IMR-90 (cell line): ENCODE measurements around the gene SLC25A6. TPM values are rescaled to one million over a fixed set of nuclear protein-coding genes. Genes with fewer than 3 reads are reported as not detected.

ENCODE experiments used
- ATAC-seq: fragments of 200-7000 bp; cut with Tn5 transposase; 2 replicates; pipeline ENCODE4 v1.9.1; 2020; ENCODE audit warnings: low read depth, mild to moderate bottlenecking, moderate library complexity
- BruUV-seq: library from RNA; stranded (reverse); fragments of 400-500 nt; replicated peaks from 2 replicates; lab custom pipeline; 2021; lab: Mats Ljungman, UMichigan
- CTCF ChIA-PET: fragments of 300-600 bp; formaldehyde crosslinking; extraction: SDS; loops from one replicate; lab custom pipeline; 2021; ENCODE audit warnings: antibody characterized with exemption; lab: Yijun Ruan, JAX
- POLR2A ChIA-PET: fragments of 300-600 bp; sonication (Branson Sonifier 250); formaldehyde crosslinking; loops from one replicate; lab custom pipeline; 2022; ENCODE audit warnings: antibody characterized with exemption; ENCODE audit not compliant: unreplicated experiment; lab: Charles Lee
- DNase-seq: peaks from one replicate; pipeline ENCODE4 v3.0.0; 2013
- H2AFZ ChIP-seq: replicated peaks from 2 replicates; pipeline ENCODE3; 2013; ENCODE audit warnings: low read length, mild to moderate bottlenecking; ENCODE audit not compliant: poor library complexity
- H2AK5ac ChIP-seq: 2 replicates; pipeline ENCODE4 v1.6.1; 2013; ENCODE audit warnings: low read depth, low read length, inconsistent platforms
- H2AK9ac ChIP-seq: replicated peaks from 2 replicates; pipeline ENCODE3; 2013; ENCODE audit warnings: mild to moderate bottlenecking, low read depth, low read length, moderate library complexity; ENCODE audit not compliant: poor library complexity
- H2BK120ac ChIP-seq: 2 replicates; pipeline ENCODE4 v1.6.1; 2013; ENCODE audit warnings: low read depth, low read length, inconsistent platforms
- H2BK15ac ChIP-seq: 3 replicates; pipeline ENCODE4 v1.6.1; 2013; ENCODE audit warnings: low read depth, low read length, inconsistent platforms
- H2BK20ac ChIP-seq: 2 replicates; pipeline ENCODE4 v1.6.1; 2013; ENCODE audit warnings: low read depth, mild to moderate bottlenecking, inconsistent platforms, low read length, moderate library complexity
- H2BK5ac ChIP-seq: 2 replicates; pipeline ENCODE4 v1.6.1; 2013; ENCODE audit warnings: mild to moderate bottlenecking, low read depth, low read length, inconsistent platforms; ENCODE audit not compliant: poor library complexity, severe bottlenecking
- H3K14ac ChIP-seq: replicated peaks from 2 replicates; pipeline ENCODE4 v1.6.1; 2013; ENCODE audit warnings: low read depth, low read length, inconsistent platforms
- H3K18ac ChIP-seq: 2 replicates; pipeline ENCODE4 v1.6.1; 2013; ENCODE audit warnings: low read depth, low read length, control low read depth
- H3K23ac ChIP-seq: 2 replicates; pipeline ENCODE4 v1.6.1; 2013; ENCODE audit warnings: low read depth, low read length, inconsistent platforms
- H3K27ac ChIP-seq: 2 replicates; pipeline ENCODE4 v1.5.1; 2013; ENCODE audit warnings: mild to moderate bottlenecking, control low read depth, low read length; ENCODE audit not compliant: insufficient read depth
- H3K27me3 ChIP-seq: 2 replicates; pipeline ENCODE4 v1.6.1; 2013; ENCODE audit warnings: low read length; ENCODE audit not compliant: control insufficient read depth, insufficient read depth
- H3K36me3 ChIP-seq: 2 replicates; pipeline ENCODE4 v1.6.1; 2013; ENCODE audit warnings: low read length, mixed read lengths; ENCODE audit not compliant: control insufficient read depth, insufficient read depth
- H3K4ac ChIP-seq: 2 replicates; pipeline ENCODE4 v1.6.1; 2013; ENCODE audit warnings: low read depth, low read length, inconsistent platforms
- H3K4me1 ChIP-seq: 2 replicates; pipeline ENCODE4 v1.6.1; 2013; ENCODE audit warnings: low read length, mixed read lengths; ENCODE audit not compliant: control insufficient read depth, insufficient read depth
- H3K4me2 ChIP-seq: 2 replicates; pipeline ENCODE4 v1.6.1; 2013; ENCODE audit warnings: low read depth, mild to moderate bottlenecking, control low read depth, low read length, moderate library complexity
- H3K4me3 ChIP-seq: 2 replicates; pipeline ENCODE4 v1.5.1; 2013; ENCODE audit warnings: low read depth, mild to moderate bottlenecking, control low read depth, low read length, moderate library complexity; ENCODE audit not compliant: insufficient read depth
- H3K56ac ChIP-seq: 2 replicates; pipeline ENCODE4 v1.6.1; 2013; ENCODE audit warnings: low read length, inconsistent platforms; ENCODE audit not compliant: insufficient read depth; ENCODE audit errors: extremely low read depth
- H3K79me1 ChIP-seq, 2 experiments: 2 replicates each; pipeline ENCODE4 v1.6.1; 2013; ENCODE audit warnings: low read length in 2 of 2, inconsistent platforms in 1 of 2, low read depth in 1 of 2
- H3K9ac ChIP-seq: 2 replicates; pipeline ENCODE4 v1.6.1; 2013; ENCODE audit warnings: low read depth, low read length, control low read depth
- H3K9me1 ChIP-seq: 2 replicates; pipeline ENCODE4 v1.6.1; 2013; ENCODE audit warnings: low read length, inconsistent platforms; ENCODE audit not compliant: insufficient read depth
- H3K9me3 ChIP-seq: 2 replicates; pipeline ENCODE4 v1.6.1; 2013; ENCODE audit warnings: low read length; ENCODE audit not compliant: control insufficient read depth, insufficient read depth
- H4K20me1 ChIP-seq: 2 replicates; pipeline ENCODE4 v1.6.1; 2013; ENCODE audit warnings: low read length, inconsistent platforms; ENCODE audit not compliant: insufficient read depth
- H4K5ac ChIP-seq: 2 replicates; pipeline ENCODE4 v1.6.1; 2013; ENCODE audit warnings: mild to moderate bottlenecking, low read depth, low read length, control low read depth
- H4K8ac ChIP-seq, 2 experiments: 2 replicates each; pipeline ENCODE4 v1.6.1; 2013; ENCODE audit warnings: low read depth in 2 of 2, low read length in 2 of 2, control low read depth in 1 of 2, inconsistent platforms in 1 of 2
- H4K91ac ChIP-seq: 2 replicates; pipeline ENCODE4 v1.6.1; 2013; ENCODE audit warnings: low read depth, low read length, inconsistent platforms; ENCODE audit not compliant: insufficient read depth
- BHLHE40 ChIP-seq: fragments of 150-350 bp; IDR thresholded peaks from 2 replicates; pipeline ENCODE4 v1.6.1; 2016; ENCODE audit warnings: mild to moderate bottlenecking, low read depth, low read length
- CEBPB ChIP-seq: IDR thresholded peaks from 2 replicates; pipeline ENCODE4 v1.6.1; 2012; ENCODE audit warnings: low read depth, low read length, improper control_type of control experiment
- CHD1 ChIP-seq: IDR thresholded peaks from 2 replicates; pipeline ENCODE4 v1.6.1; 2012; ENCODE audit warnings: low read depth, low read length, improper control_type of control experiment
- CTCF ChIP-seq: conservative IDR thresholded peaks from 2 replicates; pipeline ENCODE4 v1.5.1; 2012; ENCODE audit warnings: mild to moderate bottlenecking, low read depth, low read length, improper control_type of control experiment
- ELK1 ChIP-seq: fragments of 150-350 bp; IDR thresholded peaks from 2 replicates; pipeline ENCODE4 v1.6.1; 2016; ENCODE audit warnings: low read depth, mild to moderate bottlenecking, low read length, moderate library complexity, borderline replicate concordance
- FOS ChIP-seq: fragments of 150-350 bp; IDR thresholded peaks from 2 replicates; pipeline ENCODE4 v1.6.1; 2016; ENCODE audit warnings: low read depth, low read length
- MAFK ChIP-seq: IDR thresholded peaks from 2 replicates; pipeline ENCODE4 v1.6.1; 2012; ENCODE audit warnings: low read depth, low read length, improper control_type of control experiment
- MAZ ChIP-seq: IDR thresholded peaks from 2 replicates; pipeline ENCODE4 v1.6.1; 2012; ENCODE audit warnings: low read depth, mild to moderate bottlenecking, low read length, improper control_type of control experiment, moderate library complexity, borderline replicate concordance
- MXI1 ChIP-seq: IDR thresholded peaks from 2 replicates; pipeline ENCODE4 v1.6.1; 2012; ENCODE audit warnings: low read depth, mild to moderate bottlenecking, low read length, moderate library complexity, borderline replicate concordance
- NFE2L2 ChIP-seq: fragments of 150-350 bp; IDR thresholded peaks from 2 replicates; pipeline ENCODE4 v1.6.1; 2016; ENCODE audit warnings: low read depth, mild to moderate bottlenecking, low read length
- POLR2A ChIP-seq: IDR thresholded peaks from 2 replicates; pipeline ENCODE4 v1.6.1; 2012; ENCODE audit warnings: mild to moderate bottlenecking, low read depth, low read length
- RAD21 ChIP-seq: IDR thresholded peaks from 2 replicates; pipeline ENCODE4 v1.6.1; 2012; ENCODE audit warnings: low read length, improper control_type of control experiment
- RCOR1 ChIP-seq: IDR thresholded peaks from 2 replicates; pipeline ENCODE4 v1.6.1; 2012; ENCODE audit warnings: mild to moderate bottlenecking, low read length, improper control_type of control experiment; ENCODE audit not compliant: insufficient replicate concordance
- RFX5 ChIP-seq: IDR thresholded peaks from 2 replicates; pipeline ENCODE4 v1.8.0; 2012; ENCODE audit warnings: low read depth, mild to moderate bottlenecking, low read length, moderate library complexity
- SMC3 ChIP-seq: fragments of 150-350 bp; IDR thresholded peaks from 2 replicates; pipeline ENCODE4 v1.6.1; 2016; ENCODE audit warnings: low read depth, mild to moderate bottlenecking, antibody characterized with exemption, low read length, moderate library complexity
- USF2 ChIP-seq: fragments of 150-350 bp; IDR thresholded peaks from 2 replicates; pipeline ENCODE4 v1.6.1; 2017; ENCODE audit warnings: mild to moderate bottlenecking, antibody characterized with exemption, low read length, low read depth
- WGBS, 2 experiments: methylation state at CpG; one replicate each; pipeline versions ENCODE4 v1.1.5 to v1.1.7; 2013; ENCODE audit warnings: missing lambda C conversion rate in 2 of 2; ENCODE audit not compliant: insufficient read length in 1 of 2; ENCODE audit errors: extremely low coverage in 2 of 2; 5-methylcytosine and 5-hydroxymethylcytosine counted together
- dilution Hi-C: fragments of 300-500 bp; cut with HindIII; formaldehyde crosslinking; loops from one replicate; pipeline ENCODE4 v1.14.3; 2018; ENCODE audit warnings: low sequenced_read_pairs; ENCODE audit not compliant: unreplicated experiment
- in situ Hi-C: fragments of 300-500 bp; cut with MboI; formaldehyde crosslinking; loops from 3 replicates; pipeline ENCODE4 v1.14.3; 2019; ENCODE audit warnings: low sequenced_read_pairs, inconsistent platforms, mixed read lengths
- intact Hi-C: fragments of 100-400 bp; cut with micrococcal nuclease; formaldehyde crosslinking; loops from 2 replicates; pipeline ENCODE4 v1.10.0; 2022
- polyA plus RNA-seq, 3 experiments: library from polyadenylated mRNA; depleted of rRNA; stranded (reverse); fragments of >200 nt; gene quantifications; 2 replicates each; pipeline ENCODE4 v1.2.3, GENCODE V29; 2012; ENCODE audit warnings: low replicate concordance in 1 of 3
- total RNA-seq: library from RNA; depleted of rRNA; stranded (reverse); fragments of >200 nt; gene quantifications from 2 replicates; pipeline ENCODE4 v1.2.3, GENCODE V29; 2012

Gene SLC25A6
- total and polyA plus RNA-seq, 2 of the 4 experiments (the other 2 are of a cell fraction) = 166 to 565 TPM

- no peak overlapping the region for H3K14ac ChIP-seq
Measured at GRCh38 chrX:1388651-1389050, 3.3 kb downstream of the SLC25A6 start.

More at GRCh38 chrX:1388651-1389050, 3.3 kb downstream of the SLC25A6 start:
- Histone ChIP-seq H3K36me3 (peaks cover 63% of the 10 kb centered on the region), H2BK120ac (no peak overlapping the region), H3K4me2 (no peak overlapping the region), H2AK5ac (no peak overlapping the region), H3K79me1 (peaks cover under 1 to 45% of the 10 kb centered on the region in 2 experiments), H3K4ac (no peak overlapping the region), H3K9ac (no peak overlapping the region), H2BK5ac (no peak overlapping the region), H3K56ac (no peak overlapping the region), H3K27ac (no peak overlapping the region), H3K4me1 (no peaks in the 10 kb centered on the region), H3K23ac (no peak overlapping the region), H2AFZ (no peak overlapping the region), H2BK20ac (no peak overlapping the region), H3K9me3 (no peaks in the 10 kb centered on the region), H3K27me3 (no peaks in the 10 kb centered on the region), H2BK15ac (no peak overlapping the region), H3K4me3 (no peak overlapping the region), H4K8ac (no peak overlapping the region), H3K18ac (no peak overlapping the region), H2AK9ac (no peak overlapping the region), H4K5ac (no peak overlapping the region), H3K9me1 (peaks cover 6% of the 10 kb centered on the region; the same call in 1 of the 2 replicates), H4K20me1 (peaks cover 78% of the 10 kb centered on the region), H4K91ac (no peak overlapping the region)
- no peak for DNase-seq
- CTCF ChIA-PET = no interaction called here
- ATAC-seq = no peak
- TF ChIP-seq CEBPB (no peak), CTCF (no peak), BHLHE40 (no peak), CHD1 (no peak), MXI1 (no peak), SMC3 (no peak), RFX5 (no peak), RAD21 (no peak), MAZ (no peak), NFE2L2 (no peak), FOS (no peak), ELK1 (no peak), MAFK (no peak), POLR2A (no peak), USF2 (no peak), RCOR1 (no peak)
- WGBS, 2 experiments = no CpG with 5 or more reads among the region's 4 CpGs
- POLR2A ChIA-PET = no interaction called here
- dilution Hi-C loops (no loop called here), intact Hi-C loops (no loop called here), in situ Hi-C loops (no loop called here)
- BruUV-seq = no TSS peak
